Esophagus muscularis mucosa (tissue), 4 donors: ENCODE measurements around the gene VPS26C. TPM values are rescaled to one million over a fixed set of nuclear protein-coding genes. Genes with fewer than 3 reads are reported as not detected.

ENCODE experiments used
- DNase-seq: peaks from one replicate; pipeline ENCODE4 v3.0.0-alpha.2; 2017; ENCODE audit errors: extremely low spot score
- H3K27ac ChIP-seq, 4 donors: fragments of 200-600 bp; sonication (generic); replicated peaks in 1 of 4; 1 replicate in 3 of 4; 2 replicates in 1 of 4; pipeline ENCODE4 v1.5.1; 2016 to 2019; ENCODE audit warnings: mild to moderate bottlenecking in 1 of 4
- H3K27me3 ChIP-seq, 4 donors: fragments of 200-600 bp; sonication (generic); one replicate each; pipeline versions ENCODE4 v1.5.1 to v1.6.0; 2016 to 2019
- H3K36me3 ChIP-seq, 4 donors: fragments of 200-600 bp; sonication (generic); one replicate each; pipeline ENCODE4 v1.5.1; 2016 to 2019
- H3K4me1 ChIP-seq, 4 donors: fragments of 200-600 bp; sonication (generic); one replicate each; pipeline ENCODE4 v1.5.1; 2016 to 2019
- H3K4me3 ChIP-seq, 4 donors: fragments of 200-600 bp; sonication (generic); 1 replicate in 2 of 4; 2 replicates in 2 of 4; pipeline ENCODE4 v1.5.1; 2016 to 2019; ENCODE audit warnings: mild to moderate bottlenecking in 4 of 4, moderate library complexity in 1 of 4
- H3K9me3 ChIP-seq, 4 donors: fragments of 200-600 bp; sonication (generic); 1 replicate in 3 of 4; 2 replicates in 1 of 4; pipeline ENCODE4 v1.5.1; 2016 to 2019
- CTCF ChIP-seq, 3 experiments: fragments of 200-600 bp in 2 of 3; fragments of 450-650 bp in 1 of 3; sonication (generic) in 2 of 3; IDR thresholded peaks; one replicate each; pipeline ENCODE4 v1.5.1; 2017 to 2019; ENCODE audit warnings: antibody characterized with exemption in 3 of 3, mild to moderate bottlenecking in 2 of 3, moderate library complexity in 1 of 3
- EP300 ChIP-seq: sonication (generic); formaldehyde crosslinking; IDR thresholded peaks from one replicate; pipeline ENCODE4 v1.6.1; 2017; ENCODE audit warnings: antibody characterized with exemption
- POLR2A ChIP-seq: fragments of 450-650 bp; IDR thresholded peaks from one replicate; pipeline ENCODE4 v1.6.1; 2017; ENCODE audit warnings: antibody characterized with exemption, moderate library complexity, mild to moderate bottlenecking, low read depth
- POLR2AphosphoS5 ChIP-seq, 2 donors: sonication (generic); formaldehyde crosslinking; IDR thresholded peaks; one replicate each; pipeline ENCODE4 v1.6.1; 2017; ENCODE audit warnings: antibody characterized with exemption in 2 of 2
- WGBS: methylation state at CpG from one replicate; pipeline ENCODE4 v1.1.5; 2018; 5-methylcytosine and 5-hydroxymethylcytosine counted together
- intact Hi-C: fragments of 100-400 bp; cut with DNase I; formaldehyde crosslinking; loops from one replicate; pipeline ENCODE4 v1.15.1; 2023
- total RNA-seq, 4 donors: library from RNA; depleted of rRNA; stranded (reverse); fragments of >200 nt; gene quantifications; one replicate each; pipeline versions ENCODE4 v1.1.0 to v1.2.1, GENCODE V29; 2016

VPS26C gene
- total RNA-seq, 4 donors from 2014 or later = 56.5 to 71.3 (median 59.7) TPM

GRCh38 chr21:37266515-37267221 lies 466 bp downstream of the VPS26C start:
- Histone ChIP-seq H3K9me3 (no peaks in the 10 kb centered on the region), H3K4me1 (peaks cover 20 to 41% (median 39%) of the 10 kb centered on the region in 4 donors), H3K4me3 (peak overlapping the region; percentile 69 to 99 (median 78)), H3K27me3 (no peaks in the 10 kb centered on the region), H3K27ac (peak overlapping the region; percentile 93 to 98 (median 96)), H3K36me3 (no peaks in the 10 kb centered on the region)
- no peak for DNase-seq
- TF ChIP-seq CTCF (IDR thresholded peaks at IDR 0.05) = no peak
- no peak for TF ChIP-seq EP300
- intact Hi-C loops = loop anchor here (2.0 to 5.0 kb wide), 4 partner anchors 98 to 391 kb away; partner anchors contain the start of genes PIGP and TTC3
- WGBS = 4% methylated on average over 17 of the region's 39 CpGs

DNA sequence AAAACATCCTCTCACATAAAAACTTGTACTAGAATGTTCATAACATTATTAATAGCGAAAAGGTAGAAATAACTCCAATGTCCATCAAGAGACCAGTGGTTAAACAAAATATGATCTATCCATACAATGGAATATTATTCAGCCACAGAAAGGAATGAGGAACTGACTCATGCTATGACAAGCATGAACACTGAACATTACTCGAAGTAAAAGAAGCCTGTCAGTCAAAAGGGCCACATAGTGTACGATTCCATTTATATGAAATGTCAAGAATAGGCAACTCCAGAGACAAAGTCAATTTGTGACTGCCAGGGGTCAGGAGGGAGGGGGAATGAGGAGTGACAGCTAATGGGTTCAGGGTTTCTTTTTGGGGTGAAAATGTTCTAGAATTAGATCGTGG lies 2.3 kb downstream of the VPS26C start:
- no peak for TF ChIP-seq CTCF (IDR thresholded peaks at IDR 0.05)
- no peak for TF ChIP-seq POLR2A
- TF ChIP-seq POLR2AphosphoS5 (IDR thresholded peaks at IDR 0.05) = no peak
- no peak for TF ChIP-seq EP300
- intact Hi-C loops = loop anchor here (5.0 kb wide), 3 partner anchors 193 to 392 kb away; partner anchors contain the start of genes PIGP and TTC3
- H3K27ac ChIP-seq = no peak overlapping the region

DNA sequence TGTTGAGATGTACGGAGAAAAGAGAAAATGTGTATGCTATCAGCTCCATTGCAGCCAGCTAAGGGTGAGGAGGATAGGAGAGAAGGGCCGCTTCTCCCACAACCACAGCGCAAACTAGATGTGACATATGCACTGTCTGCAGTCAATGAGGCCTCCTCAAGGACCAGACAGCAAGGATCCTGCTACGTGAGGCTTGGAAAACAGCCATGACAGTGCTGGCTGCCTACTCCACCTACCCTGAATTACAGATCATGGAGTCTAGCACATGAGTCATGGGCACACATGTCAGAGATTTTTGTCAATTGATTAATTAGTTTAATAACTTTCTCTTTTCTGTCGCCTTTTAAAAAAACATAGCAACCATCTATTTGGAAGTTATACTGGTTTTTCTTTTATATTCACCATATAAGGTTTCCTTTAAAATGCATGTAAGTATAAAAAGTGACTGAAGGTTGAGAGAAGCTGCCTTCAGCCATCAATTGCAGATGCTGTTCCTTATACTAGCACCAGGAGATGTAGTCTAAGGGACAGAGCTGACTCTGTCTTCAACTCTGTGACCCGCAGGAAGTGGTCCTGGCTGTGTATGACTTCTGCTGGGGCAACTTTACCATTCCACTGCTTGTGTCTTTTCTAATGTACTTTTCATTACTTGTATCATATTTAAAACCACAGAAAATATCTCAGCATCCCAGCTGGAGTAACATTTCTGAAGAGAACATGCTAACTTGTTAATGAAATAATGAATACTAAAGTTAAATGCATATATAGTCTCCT lies 3.1 kb downstream of the VPS26C start:
- Histone ChIP-seq H3K4me3 (no peak overlapping the region), H3K27me3 (no peaks in the 10 kb centered on the region), H3K36me3 (no peaks in the 10 kb centered on the region), H3K4me1 (peaks cover 20 to 52% (median 46%) of the 10 kb centered on the region in 4 donors), H3K27ac (peak overlapping the region in 1 of 4 donors; percentile 23), H3K9me3 (no peaks in the 10 kb centered on the region)
- DNase-seq = no peak
- TF ChIP-seq POLR2A = no peak
- WGBS = 79% methylated on average over 6 of the region's 6 CpGs
- intact Hi-C loops = no loop called here

More for the DNA sequence above, 2.3 kb downstream of the VPS26C start:
- Histone ChIP-seq H3K4me3 (no peak overlapping the region), H3K36me3 (no peaks in the 10 kb centered on the region), H3K9me3 (no peaks in the 10 kb centered on the region), H3K4me1 (peaks cover 20 to 44% (median 39%) of the 10 kb centered on the region in 4 donors), H3K27me3 (no peaks in the 10 kb centered on the region)
- DNase-seq = no peak
- 90% methylated on average over 4 of the region's 4 CpGs for WGBS

- WGBS = 79% methylated on average over 5 of the region's 5 CpGs
- no peak for TF ChIP-seq POLR2A
- TF ChIP-seq POLR2AphosphoS5 (IDR thresholded peaks at IDR 0.05) = no peak
- TF ChIP-seq EP300 = no peak
- no peak for TF ChIP-seq CTCF (IDR thresholded peaks at IDR 0.05)
- DNase-seq = peak; percentile 31
- Histone ChIP-seq H3K27me3 (no peaks in the 10 kb centered on the region), H3K36me3 (no peaks in the 10 kb centered on the region), H3K4me1 (peaks cover 15 to 58% (median 38%) of the 10 kb centered on the region in 4 donors), H3K27ac (no peak overlapping the region), H3K4me3 (no peak overlapping the region), H3K9me3 (no peaks in the 10 kb centered on the region)
- intact Hi-C loops = loop anchor here (10.0 kb wide), 1 partner anchor 225 kb away; no protein-coding TSS in a partner anchor
Observed at GRCh38 chr21:37259426-37259825, 7.7 kb downstream of the VPS26C start.
